ENCODE data around the gene ZDHHC6. TPM values are rescaled to one million over a fixed set of nuclear protein-coding genes. Genes with fewer than 3 reads are reported as not detected.

Gene ZDHHC6
- total RNA-seq, 1 donor from 2014 or later: 18.7 TPM

- H3K27ac ChIP-seq: no peak overlapping the region
- H3K36me3 ChIP-seq: no peaks in the 10 kb centered on the region
- no peak for DNase-seq (ENCODE audit: extremely low spot score in 2 of 2)
- H3K27me3 ChIP-seq: no peaks in the 10 kb centered on the region
- no peak overlapping the region for H3K4me3 ChIP-seq
- no peaks in the 10 kb centered on the region for H3K9me3 ChIP-seq
- no peaks in the 10 kb centered on the region for H3K4me1 ChIP-seq
- intact Hi-C loops (cut with DNase I): no loop called here
- no peak for TF ChIP-seq POLR2A (IDR thresholded peaks at IDR 0.05)
- no peak for TF ChIP-seq CTCF (IDR thresholded peaks at IDR 0.05)
Observed at GRCh38 chr10:112385201-112385600, 61.5 kb downstream of the ZDHHC6 start.

DNA sequence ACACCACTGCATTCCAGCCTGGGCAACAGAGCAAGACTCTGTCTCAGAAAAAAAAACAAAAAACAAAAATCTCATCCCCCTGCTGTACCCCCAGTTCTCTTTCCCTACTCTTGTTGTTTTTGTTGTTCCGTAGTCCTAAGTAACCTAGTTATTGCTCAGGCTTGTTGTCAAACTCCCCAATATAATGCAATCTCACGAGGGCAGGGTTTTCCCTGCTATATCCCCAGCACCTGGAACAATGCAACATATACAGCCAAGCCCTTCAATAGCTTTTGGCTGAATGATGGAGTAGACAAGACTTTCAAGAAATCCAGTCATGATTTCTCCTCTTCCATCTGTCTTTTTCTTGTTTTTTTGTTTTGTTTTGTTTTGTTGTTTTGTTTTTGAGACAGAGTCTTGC lies 62.6 kb downstream of the ZDHHC6 start:
- H3K9me3 ChIP-seq: no peaks in the 10 kb centered on the region
- H3K4me3 ChIP-seq: no peak overlapping the region
- H3K27ac ChIP-seq: no peak overlapping the region
- intact Hi-C loops (cut with DNase I): no loop called here
- no peaks in the 10 kb centered on the region for H3K36me3 ChIP-seq
- DNase-seq (ENCODE audit: extremely low spot score in 2 of 2): no peak
- H3K27me3 ChIP-seq: no peaks in the 10 kb centered on the region
- no peaks in the 10 kb centered on the region for H3K4me1 ChIP-seq
- TF ChIP-seq CTCF (IDR thresholded peaks at IDR 0.05) (no peak), POLR2AphosphoS5 (IDR thresholded peaks at IDR 0.05; ENCODE audit: insufficient read depth in 1 of 2, low read depth in 1 of 2) (no peak)

DNA sequence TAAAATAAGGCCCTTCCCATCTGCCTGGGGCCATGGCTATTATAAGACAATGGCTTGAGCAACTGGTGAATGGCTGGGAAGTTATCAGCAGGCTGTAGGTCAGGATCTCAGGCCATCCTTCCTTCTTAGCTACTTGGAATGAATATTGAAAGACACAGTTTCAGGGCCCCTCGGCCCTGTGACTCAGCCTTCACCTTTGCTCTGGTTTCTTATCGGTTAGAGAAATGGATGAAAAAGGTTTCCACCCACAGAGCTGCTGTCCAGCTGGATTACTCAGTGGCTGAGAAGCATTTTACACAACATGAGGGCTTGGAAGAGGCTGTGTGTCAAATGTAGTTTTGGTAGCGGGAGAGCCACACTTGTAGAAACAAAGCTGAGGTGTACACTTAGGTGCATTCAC lies 63.4 kb downstream of the ZDHHC6 start:
- Histone ChIP-seq H3K27me3 (no peaks in the 10 kb centered on the region), H3K9me3 (no peaks in the 10 kb centered on the region), H3K27ac (no peak overlapping the region), H3K4me3 (no peak overlapping the region), H3K36me3 (no peaks in the 10 kb centered on the region), H3K4me1 (no peaks in the 10 kb centered on the region)
- no peak for DNase-seq (ENCODE audit: extremely low spot score in 2 of 2)
- intact Hi-C loops (cut with DNase I): no loop called here
- no peak for TF ChIP-seq POLR2AphosphoS5 (IDR thresholded peaks at IDR 0.05; ENCODE audit: insufficient read depth in 1 of 2, low read depth in 1 of 2)
- TF ChIP-seq CTCF (IDR thresholded peaks at IDR 0.05): no peak
- no peak for TF ChIP-seq POLR2A (IDR thresholded peaks at IDR 0.05)

DNA sequence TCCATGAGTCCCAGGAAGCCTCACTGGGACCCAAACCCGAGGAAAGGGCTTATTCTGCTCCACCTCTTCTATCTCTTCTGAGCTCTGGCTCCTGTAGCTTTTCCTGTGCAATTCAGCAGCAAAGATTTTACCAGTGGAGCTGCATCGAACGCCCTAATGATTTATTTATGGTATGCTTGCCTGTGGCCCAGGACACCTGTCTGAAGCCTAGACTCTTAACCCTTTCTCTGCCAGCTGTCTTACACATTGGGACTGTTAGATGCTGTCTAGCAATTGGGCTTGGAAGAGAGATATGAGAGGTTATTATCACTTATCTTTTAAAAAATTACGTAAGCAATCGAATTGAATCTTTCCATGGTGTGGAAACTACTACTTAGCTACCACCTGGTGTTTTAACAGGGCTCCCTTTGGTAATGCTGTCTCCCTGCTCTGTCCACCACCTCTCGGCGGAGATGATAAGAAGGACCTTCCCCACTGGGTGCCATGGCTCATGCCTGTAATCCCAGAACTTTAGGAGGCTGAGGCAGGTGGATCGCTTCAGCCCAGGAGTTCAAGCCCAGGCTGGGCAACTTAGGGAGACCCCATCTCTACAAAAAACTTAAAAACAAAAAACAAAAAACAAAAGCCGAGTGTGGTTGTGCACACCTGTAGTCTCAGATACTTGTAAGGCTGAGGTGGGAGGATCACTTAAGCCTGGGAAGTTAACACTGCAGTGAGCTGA lies 64.0 kb downstream of the ZDHHC6 start:
- no peaks in the 10 kb centered on the region for H3K9me3 ChIP-seq
- no peak overlapping the region for H3K4me3 ChIP-seq
- no peaks in the 10 kb centered on the region for H3K27me3 ChIP-seq
- H3K27ac ChIP-seq: no peak overlapping the region
- TF ChIP-seq CTCF (IDR thresholded peaks at IDR 0.05) (no peak), POLR2AphosphoS5 (IDR thresholded peaks at IDR 0.05; ENCODE audit: insufficient read depth in 1 of 2, low read depth in 1 of 2) (no peak), POLR2A (IDR thresholded peaks at IDR 0.05) (no peak)
- H3K36me3 ChIP-seq: no peaks in the 10 kb centered on the region
- DNase-seq (ENCODE audit: extremely low spot score in 2 of 2): no peak
- no peaks in the 10 kb centered on the region for H3K4me1 ChIP-seq
- intact Hi-C loops (cut with DNase I): no loop called here

Other genes with a start within 250 kb of the ZDHHC6 start
- gene TECTB, start 163.5 kb downstream of the ZDHHC6 start, total RNA-seq: not detected
- gene ACSL5, start 72.8 kb downstream of the ZDHHC6 start, total RNA-seq: 8.3 TPM
- gene VTI1A, start 301 bp upstream of the ZDHHC6 start, total RNA-seq: 49.1 TPM

All from vagina (tissue), 2 donors.